OCI-LY1 (cell line): Measurements from ENCODE around the gene PTPRZ1.

Experiments
- H2AFZ ChIP-seq: fragments of 200-600 bp; sonication (generic), shearing (Covaris generic); 2 replicates; pipeline ENCODE4 v1.6.0; 2014; ENCODE audit warnings: antibody characterized with exemption, mild to moderate bottlenecking, low read length
- H3F3A ChIP-seq: fragments of 200-600 bp; sonication (generic), shearing (Covaris generic); 2 replicates; pipeline ENCODE4 v1.6.0; 2014; ENCODE audit warnings: mild to moderate bottlenecking, antibody characterized with exemption, low read length, moderate library complexity; ENCODE audit not compliant: insufficient read depth
- H3K27ac ChIP-seq: fragments of 200-600 bp; sonication (generic); 2 replicates; pipeline ENCODE4 v1.5.1; 2014; ENCODE audit warnings: low read length, mixed run types, mild to moderate bottlenecking, low read depth; ENCODE audit not compliant: poor library complexity, severe bottlenecking
- H3K27me3 ChIP-seq: fragments of 200-600 bp; sonication (generic); 2 replicates; pipeline ENCODE4 v1.6.0; 2014; ENCODE audit warnings: antibody characterized with exemption, mild to moderate bottlenecking, low read length, moderate library complexity; ENCODE audit not compliant: insufficient read depth
- H3K36me3 ChIP-seq: fragments of 200-600 bp; sonication (generic); 2 replicates; pipeline ENCODE4 v1.6.1; 2014; ENCODE audit warnings: mild to moderate bottlenecking, antibody characterized with exemption, low read length, moderate library complexity, mixed read lengths; ENCODE audit not compliant: insufficient read depth
- H3K4me1 ChIP-seq: fragments of 200-600 bp; sonication (generic); 2 replicates; pipeline ENCODE4 v1.5.1; 2014; ENCODE audit warnings: mild to moderate bottlenecking, low read length, moderate library complexity; ENCODE audit not compliant: insufficient read depth, severe bottlenecking
- H3K4me2 ChIP-seq: fragments of 200-600 bp; sonication (generic), shearing (Covaris generic); 2 replicates; pipeline ENCODE4 v1.6.1; 2014; ENCODE audit warnings: low read length
- H3K4me3 ChIP-seq: fragments of 200-600 bp; sonication (generic); 2 replicates; pipeline ENCODE4 v1.5.1; 2014; ENCODE audit warnings: low read length, low read depth, mild to moderate bottlenecking, mixed read lengths; ENCODE audit not compliant: poor library complexity, severe bottlenecking
- H3K79me2 ChIP-seq: fragments of 200-600 bp; shearing (Covaris generic); 2 replicates; pipeline ENCODE4 v1.6.1; 2016; ENCODE audit warnings: mixed run types, low read length, mixed read lengths; ENCODE audit not compliant: insufficient read depth
- H3K9ac ChIP-seq: fragments of 200-600 bp; sonication (generic), shearing (Covaris generic); 2 replicates; pipeline ENCODE4 v1.6.1; 2014; ENCODE audit warnings: mild to moderate bottlenecking, low read length, mixed read lengths
- H3K9me2 ChIP-seq: fragments of 200-600 bp; sonication (generic), shearing (Covaris generic); 2 replicates; pipeline ENCODE4 v1.6.1; 2014; ENCODE audit warnings: low read depth, mild to moderate bottlenecking, low read length, mixed read lengths
- H3K9me3 ChIP-seq: fragments of 200-600 bp; shearing (Covaris generic); 2 replicates; pipeline ENCODE4 v1.6.1; 2014; ENCODE audit warnings: low read length, mixed read lengths
- H4K20me1 ChIP-seq: fragments of 200-600 bp; sonication (generic), shearing (Covaris generic); 2 replicates; pipeline ENCODE4 v1.6.0; 2016; ENCODE audit warnings: mild to moderate bottlenecking, low read length; ENCODE audit not compliant: insufficient read depth
- CTCF ChIP-seq: fragments of 200-600 bp; sonication (generic), shearing (Covaris generic); IDR thresholded peaks from 2 replicates; pipeline ENCODE4 v1.5.1; 2017; ENCODE audit warnings: mild to moderate bottlenecking, antibody characterized with exemption, low read length, moderate library complexity, mixed read lengths
- EZH2 ChIP-seq: fragments of 200-600 bp; sonication (generic), shearing (Covaris generic); IDR thresholded peaks from 2 replicates; pipeline ENCODE4 v1.8.0; 2017; ENCODE audit warnings: borderline replicate concordance, mixed run types, mild to moderate bottlenecking, antibody characterized with exemption, low read length, moderate library complexity, mixed read lengths

PTPRZ1 gene

GRCh38 chr7:122068999-122069398 lies 196.0 kb downstream of the PTPRZ1 start:
- Histone ChIP-seq H3K36me3 (no peaks in the 10 kb centered on the region), H3K4me1 (no peaks in the 10 kb centered on the region), H3K27me3 (no peaks in the 10 kb centered on the region), H3K9me3 (no peaks in the 10 kb centered on the region), H3K79me2 (no peaks in the 10 kb centered on the region), H3K9me2 (no peaks in the 10 kb centered on the region), H4K20me1 (no peaks in the 10 kb centered on the region), H3K9ac (no peak overlapping the region), H3K4me2 (no peak overlapping the region), H3K4me3 (no peak overlapping the region), H3F3A (no peaks in the 10 kb centered on the region), H2AFZ (no peak overlapping the region), H3K27ac (no peak overlapping the region)
- TF ChIP-seq CTCF, result no peak
- TF ChIP-seq EZH2, result no peak

GRCh38 chr7:122070062-122070461 lies 197.1 kb downstream of the PTPRZ1 start:
- TF ChIP-seq CTCF (no peak), EZH2 (no peak)
- no peaks in the 10 kb centered on the region for H3K79me2 ChIP-seq

GRCh38 chr7:122070834-122071233 lies 197.9 kb downstream of the PTPRZ1 start:
- no peak overlapping the region for H2AFZ ChIP-seq
- H3K9ac ChIP-seq, result no peak overlapping the region
- TF ChIP-seq EZH2, result no peak
- TF ChIP-seq CTCF, result no peak
- no peaks in the 10 kb centered on the region for H4K20me1 ChIP-seq
- H3K36me3 ChIP-seq, result no peaks in the 10 kb centered on the region
- H3K4me1 ChIP-seq, result no peaks in the 10 kb centered on the region
- H3F3A ChIP-seq, result no peaks in the 10 kb centered on the region
- H3K27me3 ChIP-seq, result no peaks in the 10 kb centered on the region
- no peak overlapping the region for H3K27ac ChIP-seq
- H3K79me2 ChIP-seq, result no peaks in the 10 kb centered on the region
- no peaks in the 10 kb centered on the region for H3K9me3 ChIP-seq
- H3K4me2 ChIP-seq, result no peak overlapping the region
- no peaks in the 10 kb centered on the region for H3K9me2 ChIP-seq
- no peak overlapping the region for H3K4me3 ChIP-seq

More at GRCh38 chr7:122070062-122070461, 197.1 kb downstream of the PTPRZ1 start:
- H4K20me1 ChIP-seq, result no peaks in the 10 kb centered on the region
- no peak overlapping the region for H3K4me2 ChIP-seq
- H3K27ac ChIP-seq, result no peak overlapping the region
- H3K9me2 ChIP-seq, result no peaks in the 10 kb centered on the region
- H3K27me3 ChIP-seq, result no peaks in the 10 kb centered on the region
- H3K9me3 ChIP-seq, result no peaks in the 10 kb centered on the region
- no peak overlapping the region for H2AFZ ChIP-seq
- H3K36me3 ChIP-seq, result no peaks in the 10 kb centered on the region
- H3F3A ChIP-seq, result no peaks in the 10 kb centered on the region
- no peaks in the 10 kb centered on the region for H3K4me1 ChIP-seq
- H3K4me3 ChIP-seq, result no peak overlapping the region
- no peak overlapping the region for H3K9ac ChIP-seq
